Esophagus squamous epithelium (tissue), 4 donors: ENCODE measurements around the gene RALGAPB.

Source experiments
- POLR2A ChIP-seq, 4 donors: fragments of 450-650 bp; IDR thresholded peaks; one replicate each; pipeline ENCODE4 v1.6.1; 2017; ENCODE audit warnings: antibody characterized with exemption in 4 of 4, mild to moderate bottlenecking in 4 of 4, moderate library complexity in 3 of 4
- TF ChIP-seq, protein P1 (sequence below), 6 experiments: fragments of 450-650 bp in 4 of 6; fragments of 200-600 bp in 2 of 6; sonication (generic) in 2 of 6; IDR thresholded peaks; one replicate each; pipeline ENCODE4 v1.5.1; 2016 to 2019; ENCODE audit warnings: antibody characterized with exemption in 6 of 6, mild to moderate bottlenecking in 4 of 6, moderate library complexity in 4 of 6

DNA sequence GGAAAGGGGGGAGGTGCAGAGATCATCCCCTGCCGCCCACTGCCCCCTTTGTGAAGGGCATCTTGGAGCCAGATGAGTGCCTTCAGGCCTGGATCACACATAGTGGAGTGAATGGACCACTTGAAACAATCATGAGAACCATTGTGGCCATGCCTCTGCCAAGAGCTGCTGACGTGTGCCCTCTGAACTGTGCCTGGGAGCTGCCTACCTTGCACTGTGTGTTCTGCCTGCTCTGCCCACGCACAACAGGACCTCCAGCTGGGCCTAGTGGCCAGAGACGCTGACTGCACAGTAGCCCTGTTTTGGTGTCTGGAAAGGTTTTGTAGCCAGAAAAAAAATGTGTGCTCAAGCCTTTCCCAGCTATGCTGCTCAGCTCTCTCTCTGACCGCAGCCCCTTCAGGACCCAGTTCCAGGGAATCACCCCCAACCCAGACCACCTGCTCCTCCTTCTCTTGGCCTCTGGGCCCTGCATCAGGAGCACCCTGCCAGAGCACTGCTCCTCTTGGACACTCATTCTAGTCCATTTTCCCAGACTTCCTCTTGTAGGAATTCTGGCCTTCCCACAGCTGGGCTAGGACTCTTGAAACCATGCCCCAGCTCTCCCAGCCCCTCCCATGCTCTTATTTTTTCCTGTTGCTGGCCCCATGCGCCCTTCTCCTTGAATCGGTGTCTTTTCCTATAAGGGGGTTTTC lies 106.7 kb downstream of the RALGAPB start:
- TF ChIP-seq, protein P1, sequence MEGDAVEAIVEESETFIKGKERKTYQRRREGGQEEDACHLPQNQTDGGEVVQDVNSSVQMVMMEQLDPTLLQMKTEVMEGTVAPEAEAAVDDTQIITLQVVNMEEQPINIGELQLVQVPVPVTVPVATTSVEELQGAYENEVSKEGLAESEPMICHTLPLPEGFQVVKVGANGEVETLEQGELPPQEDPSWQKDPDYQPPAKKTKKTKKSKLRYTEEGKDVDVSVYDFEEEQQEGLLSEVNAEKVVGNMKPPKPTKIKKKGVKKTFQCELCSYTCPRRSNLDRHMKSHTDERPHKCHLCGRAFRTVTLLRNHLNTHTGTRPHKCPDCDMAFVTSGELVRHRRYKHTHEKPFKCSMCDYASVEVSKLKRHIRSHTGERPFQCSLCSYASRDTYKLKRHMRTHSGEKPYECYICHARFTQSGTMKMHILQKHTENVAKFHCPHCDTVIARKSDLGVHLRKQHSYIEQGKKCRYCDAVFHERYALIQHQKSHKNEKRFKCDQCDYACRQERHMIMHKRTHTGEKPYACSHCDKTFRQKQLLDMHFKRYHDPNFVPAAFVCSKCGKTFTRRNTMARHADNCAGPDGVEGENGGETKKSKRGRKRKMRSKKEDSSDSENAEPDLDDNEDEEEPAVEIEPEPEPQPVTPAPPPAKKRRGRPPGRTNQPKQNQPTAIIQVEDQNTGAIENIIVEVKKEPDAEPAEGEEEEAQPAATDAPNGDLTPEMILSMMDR (IDR thresholded peaks at IDR 0.05): no peak
- TF ChIP-seq POLR2A (IDR thresholded peaks at IDR 0.05): no peak
